ENCODE measurements around the gene RNF113A.
"Not testable (repeated sequence)": the region's sequence is repeated elsewhere in the genome, so short reads cannot be mapped to it uniquely, and the experiment has no call there.

DNA sequence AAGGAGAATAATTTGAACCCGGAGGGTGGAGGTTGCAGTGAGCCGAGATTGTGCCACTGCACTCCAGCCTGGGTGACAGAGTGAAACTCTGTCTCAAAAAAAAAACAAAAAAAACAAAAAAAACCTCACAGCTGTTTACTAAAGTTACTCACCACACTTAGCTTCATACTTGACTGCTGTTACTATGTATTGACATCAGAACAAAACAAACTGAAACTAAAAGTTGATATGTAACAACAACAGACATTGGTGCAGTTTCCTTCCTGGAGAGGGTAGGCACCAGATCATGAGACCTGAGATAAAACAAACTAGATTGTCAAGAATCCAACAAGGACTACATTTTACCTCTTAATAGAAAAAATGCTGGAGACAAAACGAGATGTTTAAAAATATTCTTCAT, 49.8 kb downstream of the RNF113A start:
- not testable (repeated sequence) for TF ChIP-seq EZH2 (IDR thresholded peaks at IDR 0.05; ENCODE audit: insufficient read depth, poor library complexity, severe bottlenecking); EZH2phosphoT487 (IDR thresholded peaks at IDR 0.05; ENCODE audit: insufficient read depth, low read depth)
